ENCODE measurements around the gene RNF5. TPM values are rescaled to one million over a fixed set of nuclear protein-coding genes. Genes with fewer than 3 reads are reported as not detected.

Gene RNF5
- total RNA-seq, 1 experiment from 2014 or later, result 85.4 TPM

GRCh38 chr6:32131439-32131948 is 46.7 kb upstream of the RNF5 start:
- no TSS peak for BruUV-seq (replicated peaks)
- no peak for DNase-seq
- Mint-ChIP-seq H3K9me3 (ENCODE audit: low read depth, unreplicated experiment) (no peaks in the 10 kb centered on the region), H3K4me1 (ENCODE audit: low read depth, unreplicated experiment) (peaks cover 17% of the 10 kb centered on the region), H3K4me3 (ENCODE audit: low read depth, unreplicated experiment) (no peak overlapping the region), H3K36me3 (ENCODE audit: insufficient read depth, unreplicated experiment) (peaks cover 47% of the 10 kb centered on the region), H3K27me3 (ENCODE audit: unreplicated experiment) (peaks cover 29% of the 10 kb centered on the region), H3K27ac (ENCODE audit: unreplicated experiment) (no peak overlapping the region)
- intact Hi-C loops (cut with micrococcal nuclease; ENCODE audit: unreplicated experiment), result no loop called here
- CTCF ChIA-PET, result interaction anchor here (0.6 kb wide), 2 partner anchors 64 to 642 kb away, joined by 3 to 4 read pairs; no protein-coding TSS in a partner anchor
- TF ChIP-seq, protein P1, sequence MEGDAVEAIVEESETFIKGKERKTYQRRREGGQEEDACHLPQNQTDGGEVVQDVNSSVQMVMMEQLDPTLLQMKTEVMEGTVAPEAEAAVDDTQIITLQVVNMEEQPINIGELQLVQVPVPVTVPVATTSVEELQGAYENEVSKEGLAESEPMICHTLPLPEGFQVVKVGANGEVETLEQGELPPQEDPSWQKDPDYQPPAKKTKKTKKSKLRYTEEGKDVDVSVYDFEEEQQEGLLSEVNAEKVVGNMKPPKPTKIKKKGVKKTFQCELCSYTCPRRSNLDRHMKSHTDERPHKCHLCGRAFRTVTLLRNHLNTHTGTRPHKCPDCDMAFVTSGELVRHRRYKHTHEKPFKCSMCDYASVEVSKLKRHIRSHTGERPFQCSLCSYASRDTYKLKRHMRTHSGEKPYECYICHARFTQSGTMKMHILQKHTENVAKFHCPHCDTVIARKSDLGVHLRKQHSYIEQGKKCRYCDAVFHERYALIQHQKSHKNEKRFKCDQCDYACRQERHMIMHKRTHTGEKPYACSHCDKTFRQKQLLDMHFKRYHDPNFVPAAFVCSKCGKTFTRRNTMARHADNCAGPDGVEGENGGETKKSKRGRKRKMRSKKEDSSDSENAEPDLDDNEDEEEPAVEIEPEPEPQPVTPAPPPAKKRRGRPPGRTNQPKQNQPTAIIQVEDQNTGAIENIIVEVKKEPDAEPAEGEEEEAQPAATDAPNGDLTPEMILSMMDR (IDR thresholded peaks at IDR 0.05; ENCODE audit: unreplicated experiment), result no peak

DNA sequence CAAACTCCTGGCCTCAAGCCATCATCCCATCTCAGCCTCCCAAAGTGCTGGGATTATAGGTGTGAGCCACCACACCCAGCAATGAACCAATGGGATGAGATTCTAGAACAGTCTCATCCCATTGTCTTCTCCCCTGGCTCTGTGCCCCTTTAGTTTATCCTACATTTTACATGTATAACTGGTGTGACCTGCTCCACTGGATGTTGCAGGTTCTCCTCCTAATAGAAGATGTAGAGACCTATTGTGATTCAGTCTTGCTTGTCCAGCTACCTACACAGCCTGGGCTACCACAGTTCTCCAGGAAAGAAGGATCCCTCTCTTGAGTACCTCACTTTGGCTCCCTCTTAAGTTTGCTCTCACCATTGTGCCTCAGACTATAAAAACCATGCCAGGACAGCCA is 46.1 kb upstream of the RNF5 start:
- Mint-ChIP-seq H3K4me3 (ENCODE audit: low read depth, unreplicated experiment) (no peak overlapping the region), H3K4me1 (ENCODE audit: low read depth, unreplicated experiment) (peaks cover 11% of the 10 kb centered on the region), H3K27ac (ENCODE audit: unreplicated experiment) (no peak overlapping the region), H3K36me3 (ENCODE audit: insufficient read depth, unreplicated experiment) (peaks cover 41% of the 10 kb centered on the region), H3K9me3 (ENCODE audit: low read depth, unreplicated experiment) (no peaks in the 10 kb centered on the region), H3K27me3 (ENCODE audit: unreplicated experiment) (peaks cover 32% of the 10 kb centered on the region)
- no peak for DNase-seq
- intact Hi-C loops (cut with micrococcal nuclease; ENCODE audit: unreplicated experiment), result no loop called here
- CTCF ChIA-PET, result interaction anchor here (0.6 kb wide), 1 partner anchor 643 kb away, joined by 4 read pairs; no protein-coding TSS in a partner anchor
- TF ChIP-seq, protein P1 (IDR thresholded peaks at IDR 0.05; ENCODE audit: unreplicated experiment), result no peak
- no TSS peak for BruUV-seq (replicated peaks)

DNA sequence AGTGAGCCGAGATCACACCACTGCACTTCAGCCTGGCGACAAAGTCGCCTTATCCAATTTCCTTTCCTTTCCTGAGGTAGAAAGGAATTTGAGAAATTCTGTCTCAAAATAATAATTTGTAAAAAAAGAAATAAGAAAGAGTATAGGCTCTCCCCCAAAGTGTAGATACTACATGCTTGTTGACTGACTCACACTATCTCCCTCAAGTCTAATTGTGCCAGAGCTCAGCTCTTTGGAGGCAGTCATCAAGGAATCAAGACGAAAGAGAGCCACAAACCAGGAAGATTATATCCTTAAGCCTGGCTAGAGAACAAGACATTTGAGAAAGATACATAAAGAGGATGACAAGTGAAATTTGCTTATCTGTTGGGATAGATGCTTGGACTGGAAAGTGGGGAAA is 44.4 kb upstream of the RNF5 start:
- no TSS peak for BruUV-seq (replicated peaks)
- TF ChIP-seq, protein P1 (IDR thresholded peaks at IDR 0.05; ENCODE audit: unreplicated experiment), result no peak
- Mint-ChIP-seq H3K9me3 (ENCODE audit: low read depth, unreplicated experiment) (no peaks in the 10 kb centered on the region), H3K27ac (ENCODE audit: unreplicated experiment) (no peak overlapping the region), H3K27me3 (ENCODE audit: unreplicated experiment) (peaks cover 37% of the 10 kb centered on the region), H3K4me3 (ENCODE audit: low read depth, unreplicated experiment) (no peak overlapping the region), H3K36me3 (ENCODE audit: insufficient read depth, unreplicated experiment) (peaks cover 25% of the 10 kb centered on the region), H3K4me1 (ENCODE audit: low read depth, unreplicated experiment) (peaks cover 3% of the 10 kb centered on the region)
- intact Hi-C loops (cut with micrococcal nuclease; ENCODE audit: unreplicated experiment), result no loop called here
- no peak for DNase-seq
- CTCF ChIA-PET, result no interaction called here

DNA sequence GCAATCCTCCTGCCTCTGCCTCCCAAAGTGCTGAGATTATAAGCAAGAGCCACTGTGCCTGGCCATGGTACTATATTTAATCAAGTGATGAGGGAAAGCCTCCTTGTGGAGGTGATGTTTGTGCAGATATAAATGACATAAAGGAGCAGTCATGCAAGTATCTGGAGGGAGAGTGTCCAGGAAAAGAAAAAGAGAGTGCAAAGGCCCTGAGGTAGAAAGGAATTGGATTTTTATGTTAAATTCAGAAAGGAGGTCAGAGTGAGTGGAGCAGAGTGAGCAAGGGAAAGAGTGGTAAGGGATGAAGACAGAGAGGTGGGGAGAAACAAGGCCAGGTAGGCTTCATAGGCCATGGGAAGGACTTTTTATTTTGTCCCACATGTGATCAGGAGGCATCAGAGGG is 40.8 kb upstream of the RNF5 start:
- no peak for DNase-seq
- no TSS peak for BruUV-seq (replicated peaks)
- CTCF ChIA-PET, result no interaction called here
- Mint-ChIP-seq H3K9me3 (ENCODE audit: low read depth, unreplicated experiment) (no peaks in the 10 kb centered on the region), H3K27ac (ENCODE audit: unreplicated experiment) (no peak overlapping the region), H3K4me1 (ENCODE audit: low read depth, unreplicated experiment) (no peaks in the 10 kb centered on the region), H3K27me3 (ENCODE audit: unreplicated experiment) (peaks cover 55% of the 10 kb centered on the region), H3K36me3 (ENCODE audit: insufficient read depth, unreplicated experiment) (no peaks in the 10 kb centered on the region), H3K4me3 (ENCODE audit: low read depth, unreplicated experiment) (no peak overlapping the region)
- intact Hi-C loops (cut with micrococcal nuclease; ENCODE audit: unreplicated experiment), result no loop called here
- TF ChIP-seq, protein P1 (IDR thresholded peaks at IDR 0.05; ENCODE audit: unreplicated experiment), result no peak

Data from Calu3 (cell line).